CD4-positive, alpha-beta T cell treated with Interleukin-4 for 1 hour (primary cell): ENCODE results near the gene USP25.

Experiments used
- DNase-seq, 2 donors: peaks; one replicate each; pipeline ENCODE4 v3.0.0-alpha.2; 2020 to 2022

The USP25 gene

DNA sequence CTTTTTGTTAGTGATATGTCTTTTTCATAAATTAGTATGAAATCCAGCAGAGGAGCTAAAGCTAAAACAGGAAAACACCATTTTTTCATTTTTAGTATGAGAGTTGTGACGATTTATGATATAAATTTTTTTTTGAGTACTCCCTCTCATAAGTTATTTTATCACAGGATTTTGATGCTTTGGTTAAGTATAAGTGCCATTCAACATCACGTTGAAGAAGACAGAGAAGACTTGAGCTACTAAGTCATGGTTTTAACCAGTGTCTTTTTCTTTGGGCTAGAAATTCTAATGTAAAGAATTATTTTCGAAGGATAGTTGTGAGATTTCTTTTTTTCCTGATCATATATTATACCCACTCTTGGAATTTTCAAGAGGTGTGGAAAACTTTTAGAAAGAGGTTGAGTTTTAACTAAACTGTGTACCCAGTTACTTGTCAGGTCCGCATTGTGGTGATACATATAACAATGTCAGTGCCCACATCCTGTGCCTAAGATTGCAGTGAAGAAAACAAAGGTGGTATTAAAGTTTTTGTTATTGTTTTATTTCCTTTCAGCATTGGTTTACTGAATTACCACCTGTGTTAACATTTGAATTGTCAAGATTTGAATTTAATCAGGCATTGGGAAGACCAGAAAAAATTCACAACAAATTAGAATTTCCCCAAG is 93.8 kb downstream of the USP25 start:
- DNase-seq = peak in 1 of 2 donors; percentile 57

DNA sequence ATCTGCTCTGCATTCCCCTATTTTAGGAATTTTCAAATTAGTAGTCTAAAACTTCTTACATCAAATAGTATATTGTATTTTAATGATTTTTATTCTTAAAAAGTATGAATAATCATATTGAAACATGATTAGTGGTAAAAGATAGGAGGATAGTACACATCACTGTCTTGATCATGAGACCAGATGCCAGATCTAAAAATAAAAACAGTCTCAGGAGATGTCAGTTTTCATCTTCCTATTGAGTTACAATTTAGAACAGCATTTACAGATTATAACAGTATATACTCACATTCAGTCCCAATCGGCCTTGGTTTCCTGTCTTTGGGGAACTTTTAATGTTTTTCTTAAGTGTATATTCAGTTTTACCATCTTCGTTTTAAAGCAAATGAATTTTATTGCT is 95.9 kb downstream of the USP25 start:
- DNase-seq = no peak

DNA sequence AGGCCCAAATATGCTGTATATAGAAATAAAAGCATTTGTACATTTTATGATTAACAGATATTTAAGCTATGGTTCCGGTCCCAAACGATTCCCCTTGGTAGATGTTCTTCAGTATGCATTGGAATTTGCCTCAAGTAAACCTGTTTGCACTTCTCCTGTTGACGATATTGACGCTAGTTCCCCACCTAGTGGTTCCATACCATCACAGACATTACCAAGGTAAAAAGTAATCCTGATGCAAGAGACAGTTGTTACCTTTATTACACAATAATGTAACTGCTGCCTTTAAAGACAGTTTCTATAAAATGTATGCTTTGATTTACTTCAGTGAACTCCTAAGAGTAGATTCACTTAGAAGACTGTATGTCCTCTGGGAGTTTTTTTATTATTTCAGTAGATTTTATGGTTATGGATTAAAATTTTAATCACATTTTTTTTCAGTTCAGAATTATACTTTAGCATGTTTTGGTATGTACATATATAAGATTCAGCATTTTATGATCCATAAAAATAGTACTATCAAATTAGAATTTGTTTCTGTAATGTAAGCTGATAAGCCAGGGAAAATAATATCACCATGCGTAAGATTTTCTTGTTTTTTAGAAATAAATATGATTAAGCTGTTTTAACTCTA is 96.5 kb downstream of the USP25 start:
- peak in 1 of 2 donors; percentile 61 for DNase-seq

DNA sequence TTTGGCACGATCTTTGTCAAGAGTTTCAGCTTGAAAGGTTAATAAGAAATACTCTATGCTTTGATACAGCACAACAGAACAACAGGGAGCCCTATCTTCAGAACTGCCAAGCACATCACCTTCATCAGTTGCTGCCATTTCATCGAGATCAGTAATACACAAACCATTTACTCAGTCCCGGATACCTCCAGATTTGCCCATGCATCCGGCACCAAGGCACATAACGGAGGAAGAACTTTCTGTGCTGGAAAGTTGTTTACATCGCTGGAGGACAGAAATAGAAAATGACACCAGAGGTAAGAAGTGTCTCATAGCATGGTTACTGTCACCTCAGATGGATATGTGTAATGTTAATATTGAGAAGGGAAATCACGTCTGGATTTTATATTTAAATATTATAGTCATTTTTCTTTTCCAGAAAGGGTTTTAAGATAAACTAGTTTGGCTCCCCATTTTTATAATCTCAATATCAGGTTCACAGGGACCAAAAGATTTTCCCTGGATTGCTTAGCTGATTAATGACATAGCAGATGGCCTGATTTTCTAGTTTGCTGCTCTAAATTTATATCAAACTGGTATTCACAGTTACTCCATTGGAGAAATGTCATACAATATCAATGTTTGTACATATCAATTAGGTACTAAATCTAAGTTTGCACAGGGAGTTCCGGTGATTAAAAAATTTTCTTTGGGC is 97.3 kb downstream of the USP25 start:
- DNase-seq = no peak

DNA sequence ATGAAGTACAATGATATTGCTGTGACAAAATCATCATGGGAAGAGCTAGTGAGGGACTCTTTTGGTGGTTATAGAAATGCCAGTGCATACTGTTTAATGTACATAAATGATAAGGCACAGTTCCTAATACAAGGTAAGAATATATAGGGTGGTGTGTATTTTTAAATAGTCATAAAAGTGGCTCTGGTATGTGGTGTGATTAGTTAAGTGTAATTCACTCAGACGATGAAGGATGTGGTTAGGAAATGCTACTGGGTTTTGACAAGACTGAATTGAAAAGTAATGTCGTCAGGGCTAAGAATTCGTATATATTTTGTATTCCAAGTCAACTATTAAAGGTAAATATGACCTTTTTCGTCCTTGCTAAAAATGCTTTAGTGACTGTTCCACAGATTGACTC is 101.7 kb downstream of the USP25 start:
- DNase-seq = no peak

DNA sequence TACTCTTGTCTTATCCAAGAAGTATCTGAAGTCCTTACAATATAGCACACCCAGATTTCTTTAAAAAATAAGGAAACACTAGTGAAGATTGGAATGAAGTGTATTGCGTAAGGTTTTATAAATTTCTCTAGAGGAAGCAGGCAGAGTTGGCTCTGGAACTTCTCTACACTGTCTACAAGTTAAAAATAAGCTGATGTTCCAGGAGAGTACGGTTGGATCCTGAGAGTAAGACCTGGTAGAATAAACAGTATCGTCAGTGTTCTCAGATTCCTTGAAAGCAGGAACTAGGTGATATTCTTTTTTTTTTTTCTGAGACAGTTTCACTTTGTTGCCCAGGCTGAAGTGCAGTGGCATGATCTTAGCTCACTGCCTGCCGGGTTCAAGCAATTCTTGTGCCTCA is 107.9 kb downstream of the USP25 start:
- no peak for DNase-seq

DNA sequence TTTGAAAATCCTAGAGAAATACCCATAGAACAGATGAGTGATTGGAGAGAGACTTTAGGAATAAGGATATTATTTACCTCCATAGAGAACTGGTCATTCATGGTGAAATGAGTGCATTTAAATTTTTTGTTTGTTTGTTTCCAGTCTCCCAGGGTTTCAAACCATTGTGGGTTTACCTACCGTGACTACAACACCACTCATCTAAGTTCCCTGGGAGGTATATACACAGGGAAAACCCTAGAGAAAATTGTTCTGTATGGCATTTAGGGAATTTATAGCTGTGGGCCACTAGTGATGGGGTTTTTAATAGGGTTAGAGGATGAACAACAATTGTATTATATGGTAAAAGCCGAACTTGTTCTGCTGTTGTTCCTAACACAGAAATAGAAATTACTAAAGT is 109.2 kb downstream of the USP25 start:
- no peak for DNase-seq

DNA sequence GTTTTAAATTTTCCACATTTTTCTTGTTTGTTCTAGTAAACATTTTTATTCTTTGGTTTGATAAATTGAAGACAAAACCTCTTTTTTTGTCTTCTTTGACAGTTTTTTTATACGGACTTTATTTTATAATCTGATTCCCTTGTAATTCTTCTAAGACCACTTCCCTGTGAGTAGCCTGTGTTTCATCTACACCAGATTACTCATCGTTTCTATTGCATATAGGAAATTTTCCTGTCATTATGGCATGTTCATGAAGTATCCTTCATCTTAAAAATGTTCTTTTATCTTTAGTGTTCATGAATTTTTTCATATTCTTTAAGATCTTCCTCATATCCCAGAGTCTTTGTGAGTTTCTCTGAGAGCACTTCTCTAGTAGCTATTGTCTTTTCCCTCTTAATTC is 109.8 kb downstream of the USP25 start:
- DNase-seq = no peak

DNA sequence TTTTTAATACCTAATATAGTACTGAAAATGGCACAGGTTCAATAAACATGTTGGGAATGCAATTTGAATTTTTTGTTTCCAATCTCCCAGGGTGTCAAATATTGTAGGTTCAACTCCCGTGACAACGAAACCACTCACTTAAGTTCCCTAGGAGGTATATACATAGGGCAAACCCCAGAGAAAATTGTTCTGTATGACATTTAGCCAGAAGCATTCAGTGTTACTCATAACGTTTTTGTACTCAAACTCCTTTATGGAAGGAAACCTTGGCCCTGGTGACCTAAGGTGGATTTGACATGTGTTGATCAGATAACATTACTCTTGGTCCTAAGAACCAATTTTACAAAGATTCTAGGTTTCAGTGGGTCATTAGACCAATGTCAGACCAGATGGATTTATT is 110.6 kb downstream of the USP25 start:
- no peak for DNase-seq

DNA sequence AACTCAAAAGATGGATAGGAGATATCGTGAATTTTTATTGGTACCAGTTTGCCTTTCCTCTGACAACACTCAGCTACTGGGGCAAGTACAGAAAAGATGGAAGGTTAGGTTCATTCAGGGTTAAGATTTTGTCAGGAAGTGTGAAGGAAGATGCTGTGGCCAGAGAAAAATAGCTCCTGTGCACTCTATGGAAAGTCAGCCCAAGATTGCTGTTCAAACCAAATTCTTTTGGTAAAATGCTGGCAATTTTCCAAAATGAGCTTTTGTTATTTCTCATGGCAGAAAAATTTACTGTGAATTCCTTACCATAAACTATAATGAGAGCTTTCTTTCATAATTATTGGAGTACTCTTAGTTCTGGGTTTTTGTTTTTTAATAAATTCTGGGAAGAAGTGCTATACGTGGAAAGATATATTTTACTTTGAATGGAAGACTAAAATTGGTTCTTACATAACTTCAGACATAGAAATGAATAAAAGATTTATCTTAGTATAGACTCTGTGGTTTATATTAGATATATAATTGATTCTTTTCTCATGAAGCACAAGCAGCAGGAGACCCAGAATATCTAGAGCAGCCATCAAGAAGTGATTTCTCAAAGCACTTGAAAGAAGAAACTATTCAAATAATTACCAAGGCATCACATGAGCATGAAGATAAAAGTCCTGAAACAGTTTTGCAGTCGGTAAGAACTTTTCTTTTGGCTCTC is 112.2 kb downstream of the USP25 start:
- DNase-seq = no peak

DNA sequence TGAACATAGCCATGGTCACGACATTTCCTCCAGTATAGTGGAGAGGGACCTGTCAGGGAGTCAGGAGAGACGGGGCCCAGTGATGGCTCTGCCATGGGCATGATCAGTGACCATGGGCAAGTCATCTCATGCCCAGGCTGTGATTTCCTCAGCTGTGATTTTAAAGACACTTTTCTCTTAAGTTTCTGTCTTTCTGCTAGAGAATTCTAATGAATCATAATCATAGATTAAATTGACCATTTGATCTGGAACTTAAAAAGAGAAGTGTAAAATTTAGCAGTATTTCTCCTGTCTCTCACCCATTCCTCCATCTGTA is 112.7 kb downstream of the USP25 start:
- no peak for DNase-seq

DNA sequence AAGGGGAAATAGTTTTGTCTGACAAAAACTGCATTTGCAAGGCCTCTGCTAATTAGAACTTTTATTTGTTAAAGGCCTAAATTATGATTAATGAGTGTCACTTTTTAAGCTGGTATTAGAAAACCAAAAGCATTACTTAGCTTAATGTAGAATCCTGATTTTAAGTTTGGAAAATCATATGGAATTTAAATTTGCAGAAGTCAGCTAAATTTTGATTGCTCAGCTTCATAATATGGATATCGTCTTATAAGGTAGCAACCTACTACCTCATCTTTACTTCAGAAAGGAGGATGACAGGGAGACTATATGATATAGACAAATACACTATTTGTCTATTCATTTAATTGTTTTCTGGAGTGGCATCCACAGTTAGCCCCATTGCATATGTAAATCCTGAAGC is 114.0 kb downstream of the USP25 start:
- DNase-seq = no peak

DNA sequence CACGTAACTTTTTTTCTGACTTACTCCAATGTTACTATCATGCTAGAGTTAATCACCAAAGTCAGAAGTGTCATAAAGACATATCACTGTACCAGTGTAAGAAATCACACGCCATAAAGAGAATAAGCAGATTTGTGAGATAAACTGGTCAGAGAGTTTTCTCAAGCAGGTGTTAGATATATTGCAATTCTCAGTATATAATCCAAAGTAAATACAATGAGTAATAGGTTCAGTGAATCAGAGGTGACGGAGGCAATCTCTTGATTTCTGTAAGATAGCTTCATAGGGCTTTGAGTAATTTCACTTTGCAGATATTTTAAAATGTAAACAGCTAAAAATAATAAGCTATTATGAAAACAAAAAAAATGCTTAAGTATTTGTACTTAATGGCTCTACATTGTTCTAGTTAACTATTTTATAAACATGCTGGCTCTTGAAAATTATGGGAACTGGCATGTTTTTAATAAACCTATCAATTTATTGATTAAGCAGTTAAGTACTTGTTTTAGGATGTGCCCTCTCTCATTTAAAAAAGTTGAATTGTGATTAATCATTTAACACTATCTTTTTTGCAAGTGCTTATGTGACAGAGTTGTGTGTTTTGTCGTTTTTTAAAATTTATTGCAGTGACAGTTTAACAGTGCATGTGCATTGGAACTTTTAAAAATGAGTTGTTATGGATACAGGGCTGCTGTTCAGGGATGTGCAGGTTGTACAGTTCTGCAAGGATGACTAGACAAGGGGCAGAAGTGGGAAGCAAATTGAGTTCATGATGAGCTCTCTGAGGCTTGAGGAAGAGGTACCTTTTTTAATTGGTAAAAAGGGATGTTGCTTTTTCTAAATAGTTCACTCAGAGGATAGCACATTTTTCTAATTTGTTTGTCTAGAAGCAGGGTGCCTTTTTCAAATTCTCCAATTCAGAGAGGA is 119.1 kb downstream of the USP25 start:
- no peak for DNase-seq

DNA sequence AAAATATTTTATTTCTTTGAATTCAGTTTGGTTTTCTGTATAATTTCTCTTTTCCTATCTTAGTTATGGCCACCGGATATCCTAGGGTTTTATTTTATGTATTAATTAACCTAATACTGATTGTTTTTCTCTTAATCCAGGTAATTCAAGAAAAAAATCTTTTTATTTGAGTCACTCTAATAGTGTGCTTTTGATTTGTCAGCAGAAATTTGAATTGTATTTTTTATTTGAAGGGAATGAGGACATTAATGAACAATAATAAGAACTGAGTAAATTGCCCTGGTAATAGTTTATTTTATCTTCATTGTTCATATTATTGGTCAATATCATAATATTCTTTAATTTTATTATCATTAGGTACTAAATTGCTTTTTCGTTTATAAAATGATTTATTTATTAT is 120.1 kb downstream of the USP25 start:
- DNase-seq = no peak

DNA sequence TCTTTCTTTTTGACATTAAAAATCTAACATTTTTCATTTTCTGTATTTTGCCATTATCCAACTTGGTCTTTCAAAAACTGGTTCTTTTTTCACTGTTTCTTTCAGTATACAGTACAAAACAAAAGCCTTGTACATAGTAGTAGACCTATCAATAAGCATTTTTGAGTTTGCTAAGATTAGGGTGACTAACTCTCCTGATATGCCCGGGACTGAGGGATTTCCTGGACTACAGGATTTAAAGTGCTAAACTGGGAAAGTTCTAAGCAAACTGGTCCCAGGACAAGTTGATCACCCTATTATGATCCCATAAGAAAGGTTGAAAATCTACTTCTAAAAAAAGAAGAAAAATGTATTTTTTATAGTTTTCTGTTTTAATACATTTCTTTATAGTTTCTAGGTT is 120.9 kb downstream of the USP25 start:
- no peak for DNase-seq

DNA sequence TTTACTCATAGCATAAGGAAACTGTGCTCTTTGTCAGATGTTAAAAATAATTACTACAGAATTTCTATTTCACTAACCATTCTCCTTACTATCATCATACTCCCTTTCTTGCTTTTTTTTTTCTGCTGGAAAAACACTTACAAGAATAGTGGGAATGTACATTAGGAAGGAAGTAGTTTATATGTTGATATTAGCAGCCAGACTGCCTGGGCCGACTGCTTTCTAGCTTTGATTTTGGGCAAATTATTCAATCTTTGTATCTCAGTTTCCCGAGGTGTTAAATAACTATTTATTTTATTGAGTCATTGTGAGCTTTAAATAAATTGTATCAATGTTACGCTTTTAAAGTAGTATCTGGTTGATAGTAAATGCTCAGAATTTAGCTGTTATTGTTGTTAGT is 122.4 kb downstream of the USP25 start:
- no peak for DNase-seq

DNA sequence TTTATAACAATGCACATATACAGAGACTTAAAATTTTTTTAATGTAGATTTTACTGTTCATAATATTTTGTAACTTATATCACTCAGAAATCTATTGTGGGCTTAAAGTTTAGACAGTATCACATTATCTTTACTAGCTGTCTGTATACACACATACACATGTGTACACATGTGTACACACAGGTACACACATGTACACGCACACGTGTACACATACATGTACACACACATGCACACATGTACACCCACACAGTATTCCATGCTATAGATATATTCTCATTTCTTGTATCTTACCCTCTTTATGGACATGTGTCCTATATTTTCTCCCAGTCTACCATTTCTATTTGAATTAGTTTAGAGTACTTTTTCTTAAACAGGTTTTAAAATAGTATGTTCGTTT is 123.3 kb downstream of the USP25 start:
- DNase-seq = no peak

DNA sequence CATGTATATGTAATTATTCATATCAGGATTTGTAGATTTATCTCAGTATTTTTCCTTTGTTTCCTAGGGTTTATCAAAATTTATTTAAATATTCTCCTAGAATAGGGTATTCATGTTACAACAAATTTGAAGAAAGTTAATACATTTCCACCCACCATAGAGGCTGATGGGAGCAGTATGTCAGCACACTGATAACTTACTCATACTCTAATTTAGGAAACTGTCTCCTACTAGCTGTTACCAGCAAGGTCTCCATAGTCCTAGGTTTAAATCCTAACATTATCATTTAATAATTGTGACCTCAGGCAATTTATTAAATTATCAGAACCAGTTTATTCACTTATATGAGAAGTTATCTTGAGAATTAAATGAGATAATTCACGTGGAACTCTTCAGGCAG is 127.0 kb downstream of the USP25 start:
- no peak for DNase-seq

DNA sequence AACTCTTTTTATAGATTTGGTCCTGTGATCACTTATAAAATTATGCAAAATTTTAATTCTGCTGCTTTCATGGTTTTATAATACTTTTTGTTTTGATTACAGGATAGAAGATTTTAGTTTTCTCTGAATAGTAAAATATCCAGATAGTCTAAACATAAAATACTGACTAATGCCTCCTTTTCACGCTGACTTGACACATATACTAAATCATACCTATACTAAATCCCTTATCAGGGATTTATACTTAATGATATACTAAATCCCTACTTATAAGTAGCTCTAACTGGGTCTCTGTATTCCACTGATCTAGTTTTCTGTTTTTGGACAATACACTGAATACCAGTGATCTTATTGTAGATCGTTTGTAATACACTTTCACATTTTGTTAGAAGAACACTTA is 128.0 kb downstream of the USP25 start:
- no peak for DNase-seq

DNA sequence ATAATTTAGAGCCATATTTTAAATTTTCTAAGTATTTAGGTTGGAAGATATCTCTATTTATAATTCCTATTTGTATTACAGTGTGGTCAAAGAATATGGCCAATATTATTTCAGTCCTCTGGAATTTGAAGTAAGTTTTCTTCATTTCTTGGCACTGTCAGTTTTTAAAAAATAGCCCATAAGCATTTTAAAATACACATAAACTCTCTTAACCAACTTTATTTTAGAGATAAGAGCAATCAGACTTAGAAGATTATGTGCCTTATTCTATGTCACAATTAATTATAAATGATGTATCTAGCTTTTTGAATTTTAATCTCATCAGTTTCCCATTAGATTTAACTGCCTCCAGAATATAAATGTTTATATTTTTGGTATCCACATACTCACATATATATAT is 130.8 kb downstream of the USP25 start:
- no peak for DNase-seq

DNA sequence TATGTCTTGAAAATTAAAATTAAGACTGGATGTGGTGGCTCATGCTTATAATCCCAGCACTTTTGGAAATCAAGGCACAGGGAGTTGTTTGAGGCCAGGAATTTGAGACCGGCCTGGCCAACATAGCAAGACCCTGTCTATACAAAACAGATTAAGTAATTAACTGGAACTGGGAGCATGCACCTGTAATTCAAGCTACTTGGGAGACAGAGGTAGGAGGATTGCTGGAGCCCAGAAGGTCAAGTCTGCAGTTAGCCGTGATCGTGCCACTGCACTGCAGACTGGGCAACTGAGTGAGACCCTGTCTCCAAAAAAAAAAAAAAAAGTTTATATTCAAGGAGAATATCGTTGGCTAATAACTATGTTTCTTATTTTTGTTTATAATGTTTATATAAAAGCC is 139.2 kb downstream of the USP25 start:
- no peak for DNase-seq

DNA sequence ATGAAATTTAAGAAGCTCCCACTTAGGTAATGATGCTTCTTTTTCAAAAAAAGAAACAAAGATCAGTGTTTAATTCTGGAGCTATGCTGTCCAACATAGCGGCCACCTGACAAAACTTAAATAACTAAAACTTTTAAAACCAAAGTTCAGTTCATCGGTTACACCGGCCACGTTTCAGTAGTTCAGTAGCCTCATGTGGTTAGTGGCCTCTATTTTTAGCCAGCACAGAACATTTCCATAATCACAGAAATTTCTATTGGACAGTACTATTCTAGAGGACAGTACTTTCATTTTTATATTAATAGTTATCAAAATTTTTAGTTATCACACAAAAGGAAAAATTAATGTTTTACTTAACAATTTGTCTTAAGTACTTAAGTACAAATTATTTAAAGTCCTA is 141.0 kb downstream of the USP25 start:
- DNase-seq = no peak

DNA sequence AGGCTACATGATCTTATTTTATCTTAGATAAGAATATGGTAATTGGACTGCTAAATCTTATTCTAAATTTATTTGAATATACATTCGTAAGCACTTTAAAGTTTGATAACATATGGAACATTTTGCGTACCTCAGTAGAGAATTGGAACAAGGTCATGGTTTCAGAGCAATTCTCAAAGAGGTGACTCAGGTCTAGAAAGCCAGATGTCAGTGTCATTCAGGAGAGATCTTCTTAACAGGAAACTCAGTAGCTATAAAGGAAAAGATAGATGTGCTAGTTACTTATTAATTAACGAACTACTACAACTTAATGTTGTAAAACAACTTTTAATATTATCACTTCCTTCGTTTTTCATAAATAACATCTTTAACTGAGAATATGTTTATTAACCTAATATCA is 142.5 kb downstream of the USP25 start:
- no peak for DNase-seq
